ENCODE results near the gene CRYBG1.

CRYBG1 gene

DNA sequence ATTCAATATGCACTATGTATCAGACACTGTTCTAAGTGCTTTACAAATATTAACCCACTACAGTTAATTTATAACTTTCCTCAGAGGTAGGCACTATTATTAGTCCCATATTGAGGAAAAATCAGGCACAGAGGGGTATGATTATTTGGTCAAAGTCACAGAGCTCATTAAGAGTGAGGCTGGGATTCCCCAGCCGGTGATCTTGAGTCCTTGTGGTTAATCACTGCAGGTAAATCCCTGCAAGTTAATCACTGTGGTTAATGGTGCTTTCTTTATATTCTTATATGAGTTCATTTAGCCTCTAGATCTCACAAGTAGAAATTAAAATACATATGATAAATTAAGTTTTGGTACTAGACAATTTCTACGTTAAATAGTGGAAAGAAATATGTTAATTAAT, 9.2 kb downstream of the CRYBG1 start:
- FAIRE-seq (no peak), DNase-seq (ENCODE audit: insufficient read length, low spot score) (no peak)
- TF ChIP-seq POLR2AphosphoS5 (IDR thresholded peaks at IDR 0.05; ENCODE audit: low read depth, low read length) (no peak), POU2F2 (IDR thresholded peaks at IDR 0.05; ENCODE audit: low read depth, low read length) (no peak), POLR2A (IDR thresholded peaks at IDR 0.05; ENCODE audit: low read depth, low read length) (no peak), SPI1 (IDR thresholded peaks at IDR 0.05; ENCODE audit: low read depth, low read length) (no peak), PAX5 (IDR thresholded peaks at IDR 0.05; ENCODE audit: insufficient read depth, low read length, severe bottlenecking) (no peak), TAF1 (IDR thresholded peaks at IDR 0.05; ENCODE audit: low read depth, low read length) (no peak)

DNA sequence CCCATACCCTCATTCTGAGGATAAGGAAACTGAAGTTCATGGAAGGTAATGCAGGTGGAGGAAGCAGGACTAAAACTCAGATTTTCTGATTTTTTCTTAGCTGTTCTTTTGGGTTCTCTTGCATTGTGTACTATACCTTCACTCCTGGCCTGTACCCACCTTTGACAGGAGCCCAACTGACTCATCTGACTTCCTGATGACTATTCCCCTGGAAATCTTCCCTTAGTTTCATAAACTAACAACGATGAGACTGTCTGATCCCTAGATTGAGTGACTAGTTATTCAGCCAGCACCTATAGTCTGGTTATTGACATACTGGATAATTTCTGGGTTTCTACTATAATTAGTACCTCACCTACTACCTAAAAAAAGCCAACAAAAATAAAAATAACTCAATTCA, 10.1 kb downstream of the CRYBG1 start:
- DNase-seq (ENCODE audit: insufficient read length, low spot score) (no peak), FAIRE-seq (no peak)
- TF ChIP-seq SPI1 (IDR thresholded peaks at IDR 0.05; ENCODE audit: low read depth, low read length) (no peak), POLR2A (IDR thresholded peaks at IDR 0.05; ENCODE audit: low read depth, low read length) (no peak), PAX5 (IDR thresholded peaks at IDR 0.05; ENCODE audit: insufficient read depth, low read length, severe bottlenecking) (no peak), POLR2AphosphoS5 (IDR thresholded peaks at IDR 0.05; ENCODE audit: low read depth, low read length) (no peak), TAF1 (IDR thresholded peaks at IDR 0.05; ENCODE audit: low read depth, low read length) (no peak), POU2F2 (IDR thresholded peaks at IDR 0.05; ENCODE audit: low read depth, low read length) (no peak)

DNA sequence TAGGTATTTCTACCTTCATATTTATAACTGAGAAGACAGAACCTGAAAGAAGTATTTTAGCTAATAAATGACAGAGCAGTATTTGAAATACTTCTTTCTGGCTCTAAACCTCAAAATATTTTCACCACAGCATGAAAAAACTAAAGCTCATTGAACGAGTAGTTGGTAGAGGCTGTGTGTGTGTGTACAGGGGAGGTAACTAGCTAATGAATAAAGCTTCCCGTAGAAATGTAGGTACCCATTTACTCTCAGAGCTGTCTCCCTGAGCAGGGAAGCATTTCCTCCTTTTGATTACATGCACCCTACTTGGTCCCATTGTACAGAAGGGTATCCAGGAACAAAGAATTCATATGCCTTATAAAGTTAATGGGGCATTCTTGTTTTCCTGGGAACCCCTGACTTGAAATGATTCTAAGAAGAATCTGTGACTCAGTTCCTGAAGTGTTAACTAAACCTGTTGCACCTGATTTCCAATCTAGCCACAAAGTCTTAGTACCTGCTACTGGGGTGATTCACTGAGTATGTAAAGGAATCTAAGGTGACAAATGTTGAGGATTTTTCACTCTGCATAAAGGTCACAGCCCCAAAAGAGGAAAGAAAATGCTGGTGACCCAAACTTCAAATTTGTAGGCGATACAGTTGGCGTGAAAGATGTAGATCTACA, 12.5 kb downstream of the CRYBG1 start:
- DNase-seq (ENCODE audit: insufficient read length, low spot score) (no peak), FAIRE-seq (no peak)
- TF ChIP-seq POU2F2 (IDR thresholded peaks at IDR 0.05; ENCODE audit: low read depth, low read length) (no peak), TAF1 (IDR thresholded peaks at IDR 0.05; ENCODE audit: low read depth, low read length) (no peak), POLR2AphosphoS5 (IDR thresholded peaks at IDR 0.05; ENCODE audit: low read depth, low read length) (no peak), PAX5 (IDR thresholded peaks at IDR 0.05; ENCODE audit: insufficient read depth, low read length, severe bottlenecking) (no peak), SPI1 (IDR thresholded peaks at IDR 0.05; ENCODE audit: low read depth, low read length) (no peak)

DNA sequence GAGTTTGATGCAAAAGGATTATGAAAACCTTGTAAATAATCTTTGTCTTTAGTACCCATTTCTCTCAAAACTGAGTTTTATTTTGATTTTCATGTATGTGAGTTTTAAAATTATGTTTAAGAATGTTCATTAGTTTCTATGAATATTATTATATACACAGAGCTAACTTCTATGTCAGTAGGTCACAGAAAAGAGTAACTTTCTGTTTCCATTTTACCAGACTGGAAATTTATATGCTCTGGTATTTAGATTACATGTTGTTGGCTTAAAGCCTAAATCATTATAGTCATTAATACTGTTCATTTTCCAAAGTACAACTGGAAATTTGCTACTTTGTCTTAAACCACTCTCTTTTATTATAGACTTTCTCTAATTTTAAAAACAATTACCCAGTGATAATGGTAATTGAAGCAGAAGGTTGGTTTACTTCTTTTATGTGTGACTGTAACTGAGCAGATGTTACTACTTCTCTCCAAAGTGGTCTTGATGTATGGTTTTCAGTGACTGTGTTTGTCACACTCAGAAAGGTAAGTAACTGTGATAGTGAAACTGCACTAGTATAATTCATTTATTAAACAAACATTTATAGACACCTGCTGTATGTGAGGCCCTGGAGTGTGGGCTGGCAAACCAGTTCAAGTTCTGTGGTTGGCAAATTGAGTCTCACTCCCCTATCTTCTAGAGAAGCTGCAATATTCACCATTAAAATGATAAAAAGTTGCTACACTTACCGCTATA, 13.2 kb downstream of the CRYBG1 start:
- DNase-seq (ENCODE audit: insufficient read length, low spot score) (no peak), FAIRE-seq (no peak)
- TF ChIP-seq POLR2AphosphoS5 (IDR thresholded peaks at IDR 0.05; ENCODE audit: low read depth, low read length) (no peak), SPI1 (IDR thresholded peaks at IDR 0.05; ENCODE audit: low read depth, low read length) (no peak), POU2F2 (IDR thresholded peaks at IDR 0.05; ENCODE audit: low read depth, low read length) (no peak), PAX5 (IDR thresholded peaks at IDR 0.05; ENCODE audit: insufficient read depth, low read length, severe bottlenecking) (no peak), POLR2A (IDR thresholded peaks at IDR 0.05; ENCODE audit: low read depth, low read length) (no peak), TAF1 (IDR thresholded peaks at IDR 0.05; ENCODE audit: low read depth, low read length) (no peak)

DNA sequence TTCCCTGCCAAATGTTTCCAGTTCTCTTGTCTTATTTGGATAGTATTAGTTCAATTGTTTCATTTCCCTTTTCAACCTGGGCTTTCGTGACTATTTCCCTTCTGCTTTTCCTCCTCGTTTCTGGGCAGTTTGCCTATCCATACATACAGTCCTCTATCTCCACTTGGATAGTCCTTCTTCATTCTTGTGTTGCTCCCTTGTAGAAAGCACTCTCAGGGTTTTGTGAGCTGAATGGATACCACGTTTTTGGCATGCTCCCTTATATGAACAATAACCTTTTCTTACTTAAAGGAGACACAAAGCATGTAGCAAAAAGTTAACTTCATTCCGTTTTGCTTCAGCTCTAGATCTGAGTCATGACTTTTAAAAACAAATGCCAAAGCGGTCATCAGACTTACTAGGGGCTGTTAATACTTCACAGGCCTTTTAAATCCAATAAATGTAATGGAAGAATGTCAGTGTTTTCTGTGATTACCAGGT, 16.6 kb downstream of the CRYBG1 start:
- peak; percentile 20 for FAIRE-seq
- TF ChIP-seq POU2F2 (IDR thresholded peaks at IDR 0.05; ENCODE audit: low read depth, low read length) (no peak), POLR2A (IDR thresholded peaks at IDR 0.05; ENCODE audit: low read depth, low read length) (no peak), TAF1 (IDR thresholded peaks at IDR 0.05; ENCODE audit: low read depth, low read length) (no peak), SPI1 (IDR thresholded peaks at IDR 0.05; ENCODE audit: low read depth, low read length) (peak; percentile 83), POLR2AphosphoS5 (IDR thresholded peaks at IDR 0.05; ENCODE audit: low read depth, low read length) (no peak), PAX5 (IDR thresholded peaks at IDR 0.05; ENCODE audit: insufficient read depth, low read length, severe bottlenecking) (no peak)
- DNase-seq (ENCODE audit: insufficient read length, low spot score): no peak

DNA sequence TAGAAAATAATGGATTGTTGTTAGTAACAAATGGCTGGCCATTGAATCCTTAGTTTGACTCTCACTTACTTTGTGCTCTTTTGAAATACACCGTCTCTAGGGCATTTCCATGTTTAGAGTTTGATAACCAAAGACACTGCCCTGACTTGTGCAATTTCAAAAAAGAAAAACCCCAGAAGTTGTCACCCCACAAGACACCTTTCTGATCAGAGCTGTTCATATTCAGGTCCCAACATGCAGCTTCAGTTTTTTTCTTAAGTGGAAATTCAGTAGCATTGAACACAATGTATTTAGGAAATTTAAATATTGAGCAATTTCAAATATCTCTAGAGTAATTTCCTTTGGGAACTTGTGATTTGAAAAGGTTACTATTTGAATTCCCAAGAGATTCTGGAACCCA, 19.4 kb downstream of the CRYBG1 start:
- FAIRE-seq (no peak), DNase-seq (ENCODE audit: insufficient read length, low spot score) (no peak)
- TF ChIP-seq POLR2A (IDR thresholded peaks at IDR 0.05; ENCODE audit: low read depth, low read length): no peak
- TF ChIP-seq POU2F2 (IDR thresholded peaks at IDR 0.05; ENCODE audit: low read depth, low read length): no peak
- TF ChIP-seq POLR2AphosphoS5 (IDR thresholded peaks at IDR 0.05; ENCODE audit: low read depth, low read length): no peak
- no peak for TF ChIP-seq SPI1 (IDR thresholded peaks at IDR 0.05; ENCODE audit: low read depth, low read length)
- no peak for TF ChIP-seq TAF1 (IDR thresholded peaks at IDR 0.05; ENCODE audit: low read depth, low read length)
- TF ChIP-seq PAX5 (IDR thresholded peaks at IDR 0.05; ENCODE audit: insufficient read depth, low read length, severe bottlenecking): no peak

DNA sequence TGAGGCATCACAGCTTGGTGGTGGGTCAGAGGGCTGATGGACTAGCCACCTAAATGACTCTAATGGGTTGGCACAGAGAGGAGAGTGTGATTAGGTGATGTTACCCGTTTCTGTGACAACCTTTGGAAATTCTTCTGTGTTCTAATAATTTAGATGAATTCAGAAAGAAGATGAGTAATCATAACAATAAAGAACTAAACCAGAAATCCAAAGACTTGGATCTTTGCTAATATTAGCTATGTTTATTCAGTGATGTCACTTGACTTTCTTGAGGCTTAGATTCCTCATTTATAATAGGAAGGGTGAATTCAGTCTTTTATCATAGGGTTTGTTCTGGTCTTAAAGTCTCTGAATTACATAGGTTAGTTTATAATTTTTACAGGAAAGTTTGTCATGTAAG, 19.9 kb downstream of the CRYBG1 start:
- FAIRE-seq (no peak), DNase-seq (ENCODE audit: insufficient read length, low spot score) (no peak)
- TF ChIP-seq POLR2A (IDR thresholded peaks at IDR 0.05; ENCODE audit: low read depth, low read length) (no peak), TAF1 (IDR thresholded peaks at IDR 0.05; ENCODE audit: low read depth, low read length) (no peak), PAX5 (IDR thresholded peaks at IDR 0.05; ENCODE audit: insufficient read depth, low read length, severe bottlenecking) (no peak)

DNA sequence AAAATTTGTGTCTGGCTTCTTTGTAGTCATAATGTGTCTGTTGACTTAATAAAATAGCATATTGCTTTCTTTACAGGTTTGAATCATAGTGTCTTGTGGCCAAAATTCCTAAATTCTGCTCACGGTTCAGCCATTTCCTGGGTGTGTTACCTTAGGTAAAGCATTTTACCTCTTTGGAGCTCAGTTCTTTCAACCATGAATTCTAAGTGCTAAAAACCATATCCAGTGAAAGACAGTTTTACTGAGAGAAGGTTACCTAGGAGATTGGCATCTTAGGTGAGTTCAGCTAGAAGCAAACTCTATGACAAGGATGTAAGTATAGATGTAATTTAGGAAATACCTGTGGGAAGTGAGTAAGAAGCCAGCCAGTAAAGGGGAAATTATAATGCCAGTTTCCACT, 20.7 kb downstream of the CRYBG1 start:
- TF ChIP-seq POU2F2 (IDR thresholded peaks at IDR 0.05; ENCODE audit: low read depth, low read length): no peak
- TF ChIP-seq POLR2A (IDR thresholded peaks at IDR 0.05; ENCODE audit: low read depth, low read length): no peak
- no peak for TF ChIP-seq POLR2AphosphoS5 (IDR thresholded peaks at IDR 0.05; ENCODE audit: low read depth, low read length)
- TF ChIP-seq TAF1 (IDR thresholded peaks at IDR 0.05; ENCODE audit: low read depth, low read length): no peak
- TF ChIP-seq SPI1 (IDR thresholded peaks at IDR 0.05; ENCODE audit: low read depth, low read length): no peak
- no peak for TF ChIP-seq PAX5 (IDR thresholded peaks at IDR 0.05; ENCODE audit: insufficient read depth, low read length, severe bottlenecking)
- DNase-seq (ENCODE audit: insufficient read length, low spot score): no peak
- no peak for FAIRE-seq

DNA sequence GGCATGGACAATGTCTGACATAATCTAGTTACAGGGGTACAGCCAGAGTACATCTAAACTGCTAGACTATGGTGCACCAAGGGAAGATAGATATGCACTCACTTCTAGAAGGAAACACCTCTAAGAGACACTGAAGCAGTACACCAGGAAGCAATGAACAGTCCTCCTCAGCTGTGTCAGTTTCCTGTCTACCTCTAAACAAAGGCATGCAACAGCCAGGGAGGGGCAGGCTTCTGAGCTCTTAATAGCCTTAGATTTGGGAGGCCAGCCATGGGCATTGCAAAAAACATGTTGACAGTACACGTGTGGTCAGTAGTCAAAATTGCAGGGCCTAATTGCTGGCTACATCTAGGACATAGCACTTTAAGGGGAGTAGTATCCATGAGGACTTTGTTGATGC, 21.4 kb downstream of the CRYBG1 start:
- DNase-seq (ENCODE audit: insufficient read length, low spot score) (no peak), FAIRE-seq (no peak)
- TF ChIP-seq PAX5 (IDR thresholded peaks at IDR 0.05; ENCODE audit: insufficient read depth, low read length, severe bottlenecking) (no peak), POU2F2 (IDR thresholded peaks at IDR 0.05; ENCODE audit: low read depth, low read length) (no peak), POLR2A (IDR thresholded peaks at IDR 0.05; ENCODE audit: low read depth, low read length) (no peak), POLR2AphosphoS5 (IDR thresholded peaks at IDR 0.05; ENCODE audit: low read depth, low read length) (no peak), SPI1 (IDR thresholded peaks at IDR 0.05; ENCODE audit: low read depth, low read length) (no peak), TAF1 (IDR thresholded peaks at IDR 0.05; ENCODE audit: low read depth, low read length) (no peak)
